HG02840 (cell line): Measurements from ENCODE around the gene CSMD2.
"Not testable (repeated sequence)": the region's sequence is repeated elsewhere in the genome, so short reads cannot be mapped to it uniquely, and the experiment has no call there.

Source experiments
- ATAC-seq: cut with Tn5 transposase; IDR thresholded peaks from one replicate; pipeline ENCODE4 v1.9.1; 2021; ENCODE audit warnings: mild to moderate bottlenecking, moderate library complexity, moderate number of reproducible peaks; ENCODE audit not compliant: unreplicated experiment, low FRiP score

The CSMD2 gene

GRCh38 chr1:33537885-33538284 is 627.1 kb downstream of the CSMD2 start:
- ATAC-seq: no peak

- no peak for ATAC-seq
Observed at GRCh38 chr1:33535334-33535733, 629.7 kb downstream of the CSMD2 start.

- no peak for ATAC-seq
Observed at GRCh38 chr1:33532936-33533335, 632.1 kb downstream of the CSMD2 start.

GRCh38 chr1:33532250-33532649 is 632.8 kb downstream of the CSMD2 start:
- ATAC-seq: no peak

- no peak for ATAC-seq
Observed at GRCh38 chr1:33529957-33530356, 635.1 kb downstream of the CSMD2 start.

- no peak for ATAC-seq
Observed at GRCh38 chr1:33527934-33528333, 637.1 kb downstream of the CSMD2 start.

GRCh38 chr1:33524586-33524985 is 640.4 kb downstream of the CSMD2 start:
- no peak for ATAC-seq

- no peak for ATAC-seq
Observed at GRCh38 chr1:33519240-33519884, 645.7 kb downstream of the CSMD2 start.

GRCh38 chr1:33517596-33518250 is 647.3 kb downstream of the CSMD2 start:
- ATAC-seq: no peak

GRCh38 chr1:33516891-33517567 is 648.0 kb downstream of the CSMD2 start:
- no peak for ATAC-seq

- no peak for ATAC-seq
Observed at GRCh38 chr1:33516428-33516827, 648.6 kb downstream of the CSMD2 start.

GRCh38 chr1:33515607-33516006 is 649.4 kb downstream of the CSMD2 start:
- no peak for ATAC-seq

- ATAC-seq: no peak
Observed at GRCh38 chr1:33515112-33515511, 649.9 kb downstream of the CSMD2 start.

- no peak for ATAC-seq
Observed at GRCh38 chr1:33512226-33513011, 652.6 kb downstream of the CSMD2 start.

GRCh38 chr1:33509276-33509675 is 655.8 kb downstream of the CSMD2 start:
- ATAC-seq: not testable (repeated sequence)

GRCh38 chr1:33508151-33508550 is 656.9 kb downstream of the CSMD2 start:
- no peak for ATAC-seq

GRCh38 chr1:33507661-33508060 is 657.4 kb downstream of the CSMD2 start:
- ATAC-seq: no peak

GRCh38 chr1:33503506-33503905 is 661.5 kb downstream of the CSMD2 start:
- ATAC-seq: no peak

- no peak for ATAC-seq
Observed at GRCh38 chr1:33502726-33503125, 662.3 kb downstream of the CSMD2 start.

GRCh38 chr1:33501774-33502173 is 663.3 kb downstream of the CSMD2 start:
- ATAC-seq: no peak

GRCh38 chr1:33501309-33501708 is 663.7 kb downstream of the CSMD2 start:
- no peak for ATAC-seq
